GM23338 (cell line): ENCODE results near the gene NCAPD2. TPM values are rescaled to one million over a fixed set of nuclear protein-coding genes. Genes with fewer than 3 reads are reported as not detected.

ENCODE experiments used
- ATAC-seq: fragments of 200-7000 bp; cut with Tn5 transposase; 3 replicates; pipeline ENCODE4 v1.9.1; 2020
- DNase-seq: peaks from one replicate; pipeline ENCODE4 v3.0.0-alpha.2; 2015; ENCODE audit warnings: low spot score
- H2AFZ ChIP-seq: fragments of 200-600 bp; sonication (generic); 2 replicates; pipeline ENCODE4 v1.8.0; 2016; ENCODE audit warnings: antibody characterized with exemption, mild to moderate bottlenecking, moderate library complexity
- H3F3A ChIP-seq: fragments of 200-600 bp; sonication (generic); replicated peaks from 2 replicates; pipeline ENCODE4 v1.8.0; 2017; ENCODE audit warnings: antibody characterized with exemption, mixed run types, low read depth
- H3K27ac ChIP-seq: fragments of 200-600 bp; sonication (generic); 2 replicates; pipeline ENCODE4 v1.6.1; 2016; ENCODE audit warnings: low read depth
- H3K27me3 ChIP-seq: fragments of 200-600 bp; sonication (generic); 2 replicates; pipeline ENCODE4 v1.8.0; 2016; ENCODE audit warnings: mild to moderate bottlenecking, mixed run types, moderate library complexity; ENCODE audit not compliant: insufficient read depth
- H3K36me3 ChIP-seq: fragments of 200-600 bp; sonication (generic); 2 replicates; pipeline ENCODE4 v1.8.0; 2016; ENCODE audit warnings: mild to moderate bottlenecking; ENCODE audit not compliant: insufficient read depth
- H3K4me1 ChIP-seq: fragments of 200-600 bp; sonication (generic); 2 replicates; pipeline ENCODE4 v1.8.0; 2016; ENCODE audit warnings: mild to moderate bottlenecking, moderate library complexity; ENCODE audit not compliant: insufficient read depth
- H3K4me2 ChIP-seq: fragments of 200-600 bp; sonication (generic); 2 replicates; pipeline ENCODE4 v1.7.1; 2017; ENCODE audit warnings: mixed run types
- H3K4me3 ChIP-seq: fragments of 200-600 bp; sonication (generic); 2 replicates; pipeline ENCODE4 v1.6.1; 2016; ENCODE audit warnings: mixed run types
- H3K79me2 ChIP-seq: fragments of 200-600 bp; sonication (generic); replicated peaks from 2 replicates; pipeline ENCODE4 v1.8.0; 2017; ENCODE audit warnings: mild to moderate bottlenecking; ENCODE audit not compliant: insufficient read depth
- H3K9me2 ChIP-seq: fragments of 200-600 bp; sonication (generic); 2 replicates; pipeline ENCODE4 v1.8.0; 2017; ENCODE audit not compliant: insufficient read depth
- H4K20me1 ChIP-seq: fragments of 200-600 bp; sonication (generic); replicated peaks from 2 replicates; pipeline ENCODE4 v1.8.0; 2017; ENCODE audit warnings: mild to moderate bottlenecking; ENCODE audit not compliant: insufficient read depth
- H3K27ac Mint-ChIP-seq: 2 replicates; pipeline ENCODE4 v1.8.0; 2020; ENCODE audit warnings: inconsistent platforms, mild to moderate bottlenecking, moderate library complexity, mixed read lengths
- H3K27me3 Mint-ChIP-seq: 3 replicates; pipeline ENCODE4 v1.8.0; 2022; ENCODE audit warnings: low read depth, mild to moderate bottlenecking, moderate library complexity, mixed read lengths, inconsistent platforms; ENCODE audit not compliant: insufficient read depth, poor library complexity
- H3K36me3 Mint-ChIP-seq: 3 replicates; pipeline ENCODE4 v1.8.0; 2021; ENCODE audit warnings: low read depth, mild to moderate bottlenecking, inconsistent platforms, moderate library complexity, mixed read lengths
- H3K4me1 Mint-ChIP-seq: 3 replicates; pipeline ENCODE4 v1.8.0; 2020; ENCODE audit warnings: mild to moderate bottlenecking, inconsistent platforms, mixed read lengths
- H3K4me3 Mint-ChIP-seq: 3 replicates; pipeline ENCODE4 v1.8.0; 2021; ENCODE audit warnings: moderate library complexity, mild to moderate bottlenecking, inconsistent platforms, mixed read lengths
- H3K9me3 Mint-ChIP-seq: 3 replicates; pipeline ENCODE4 v1.8.0; 2020; ENCODE audit warnings: moderate library complexity, mild to moderate bottlenecking, inconsistent platforms, mixed read lengths
- CREB1 ChIP-seq: fragments of 250-450 bp; sonication (Bioruptor Pico); IDR thresholded peaks from 2 replicates; pipeline ENCODE4 v1.5.0; 2020; ENCODE audit warnings: low read depth, mild to moderate bottlenecking, moderate library complexity
- CTCF ChIP-seq, 2 experiments: fragments of 200-600 bp in 1 of 2; sonication (generic) in 1 of 2; conservative IDR thresholded peaks; 2 replicates each; pipeline versions ENCODE4 v1.5.1 to v1.6.1; 2016 to 2017; ENCODE audit warnings: antibody characterized with exemption in 2 of 2, low read depth in 2 of 2, mild to moderate bottlenecking in 2 of 2, moderate library complexity in 1 of 2
- EZH2 ChIP-seq: fragments of 200-600 bp; sonication (generic); IDR thresholded peaks from one replicate; pipeline ENCODE4 v1.8.0; 2017; ENCODE audit warnings: antibody characterized with exemption, mild to moderate bottlenecking, low read depth; ENCODE audit not compliant: unreplicated experiment
- EZH2phosphoT487 ChIP-seq: fragments of 200-600 bp; sonication (generic); IDR thresholded peaks from one replicate; pipeline ENCODE4 v1.8.1; 2018; ENCODE audit warnings: antibody characterized with exemption; ENCODE audit not compliant: unreplicated experiment
- JUNB ChIP-seq: IDR thresholded peaks from one replicate; pipeline ENCODE4 v1.6.1; 2016; ENCODE audit warnings: antibody characterized with exemption; ENCODE audit not compliant: unreplicated experiment
- NANOG ChIP-seq: IDR thresholded peaks from 2 replicates; pipeline ENCODE4 v1.6.1; 2016; ENCODE audit warnings: antibody characterized with exemption, borderline replicate concordance
- POLR2AphosphoS5 ChIP-seq: IDR thresholded peaks from 2 replicates; pipeline ENCODE4 v1.6.1; 2016; ENCODE audit warnings: antibody characterized with exemption, low read depth
- REST ChIP-seq: IDR thresholded peaks from one replicate; pipeline ENCODE4 v1.6.1; 2018; ENCODE audit warnings: antibody characterized with exemption; ENCODE audit not compliant: unreplicated experiment
- STAT1 ChIP-seq: IDR thresholded peaks from one replicate; pipeline ENCODE4 v1.6.1; 2016; ENCODE audit warnings: antibody characterized with exemption; ENCODE audit not compliant: unreplicated experiment
- ZNF114 ChIP-seq: fragments of 250-450 bp; sonication (Bioruptor Pico); IDR thresholded peaks from 2 replicates; pipeline ENCODE4 v1.5.0; 2020; ENCODE audit warnings: mild to moderate bottlenecking, moderate library complexity
- ZNF331 ChIP-seq: fragments of 250-450 bp; sonication (Bioruptor Pico); IDR thresholded peaks from 2 replicates; pipeline ENCODE4 v1.5.0; 2020; ENCODE audit warnings: low read depth, mild to moderate bottlenecking, moderate library complexity
- ZNF462 ChIP-seq: fragments of 250-450 bp; sonication (Bioruptor Pico); IDR thresholded peaks from 2 replicates; pipeline ENCODE4 v1.5.0; 2020; ENCODE audit warnings: mild to moderate bottlenecking, moderate library complexity
- polyA plus RNA-seq: library from polyadenylated mRNA; unstranded; fragments of >200 nt; fragmentation: Nextera tagmentation; extraction: Ambion mirVana; gene quantifications from 2 replicates; pipeline ENCODE4 v1.2.1, GENCODE V29; 2016
- total RNA-seq: library from RNA; depleted of rRNA; stranded (reverse); fragments of >200 nt; shearing (Covaris generic); gene quantifications from 2 replicates; pipeline ENCODE4 v1.2.3, GENCODE V29; 2014
- TF ChIP-seq, protein P1 (sequence below): IDR thresholded peaks from 2 replicates; pipeline ENCODE4 v1.6.1; 2016; ENCODE audit warnings: antibody characterized with exemption

Gene NCAPD2
- total and polyA plus RNA-seq, 2 experiments from 2014 or later = 34.2 to 217 TPM

- Mint-ChIP-seq H3K4me3 (no peak overlapping the region), H3K36me3 (peaks cover 50% of the 10 kb centered on the region), H3K9me3 (no peaks in the 10 kb centered on the region), H3K27ac (no peak overlapping the region), H3K4me1 (peaks cover 23% of the 10 kb centered on the region), H3K27me3 (peaks cover 8% of the 10 kb centered on the region)
- Histone ChIP-seq H3K27me3 (no peaks in the 10 kb centered on the region), H3K27ac (no peak overlapping the region), H3K9me2 (no peaks in the 10 kb centered on the region), H4K20me1 (peaks cover 16% of the 10 kb centered on the region; the same call in 1 of the 2 replicates), H2AFZ (no peak overlapping the region), H3F3A (0 out of 2 replicates have a peak, but pooled peaks cover 3% of the 10 kb centered on the region), H3K36me3 (peaks cover 10% of the 10 kb centered on the region), H3K4me3 (no peak overlapping the region), H3K4me2 (no peak overlapping the region), H3K79me2 (peaks cover 21% of the 10 kb centered on the region), H3K4me1 (no peaks in the 10 kb centered on the region; the same call in 1 of the 2 replicates)
- DNase-seq = no peak
- TF ChIP-seq POLR2AphosphoS5 (no peak), EZH2 (no peak), ZNF331 (CRISPR knock-in tag) (no peak), ZNF114 (no peak), ZNF462 (CRISPR knock-in tag) (no peak), JUNB (no peak), CREB1 (no peak), NANOG (no peak), STAT1 (no peak), EZH2phosphoT487 (no peak), CTCF (conservative IDR thresholded peaks at IDR 0.05; ENCODE audit: low read depth in 2 of 2) (no peak), REST (no peak)
- TF ChIP-seq, protein P1, sequence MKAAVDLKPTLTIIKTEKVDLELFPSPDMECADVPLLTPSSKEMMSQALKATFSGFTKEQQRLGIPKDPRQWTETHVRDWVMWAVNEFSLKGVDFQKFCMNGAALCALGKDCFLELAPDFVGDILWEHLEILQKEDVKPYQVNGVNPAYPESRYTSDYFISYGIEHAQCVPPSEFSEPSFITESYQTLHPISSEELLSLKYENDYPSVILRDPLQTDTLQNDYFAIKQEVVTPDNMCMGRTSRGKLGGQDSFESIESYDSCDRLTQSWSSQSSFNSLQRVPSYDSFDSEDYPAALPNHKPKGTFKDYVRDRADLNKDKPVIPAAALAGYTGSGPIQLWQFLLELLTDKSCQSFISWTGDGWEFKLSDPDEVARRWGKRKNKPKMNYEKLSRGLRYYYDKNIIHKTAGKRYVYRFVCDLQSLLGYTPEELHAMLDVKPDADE = no peak
- ATAC-seq = no peak
Measured at GRCh38 chr12:6548556-6548955, 54.7 kb downstream of the NCAPD2 start.
